ENCODE results near the gene COBLL1. TPM values are rescaled to one million over a fixed set of nuclear protein-coding genes. Genes with fewer than 3 reads are reported as not detected.

Gene COBLL1
- total and polyA plus RNA-seq, 2 of the 4 experiments (the other 2 are of a cell fraction) = 0.79 to 1.1 TPM

DNA sequence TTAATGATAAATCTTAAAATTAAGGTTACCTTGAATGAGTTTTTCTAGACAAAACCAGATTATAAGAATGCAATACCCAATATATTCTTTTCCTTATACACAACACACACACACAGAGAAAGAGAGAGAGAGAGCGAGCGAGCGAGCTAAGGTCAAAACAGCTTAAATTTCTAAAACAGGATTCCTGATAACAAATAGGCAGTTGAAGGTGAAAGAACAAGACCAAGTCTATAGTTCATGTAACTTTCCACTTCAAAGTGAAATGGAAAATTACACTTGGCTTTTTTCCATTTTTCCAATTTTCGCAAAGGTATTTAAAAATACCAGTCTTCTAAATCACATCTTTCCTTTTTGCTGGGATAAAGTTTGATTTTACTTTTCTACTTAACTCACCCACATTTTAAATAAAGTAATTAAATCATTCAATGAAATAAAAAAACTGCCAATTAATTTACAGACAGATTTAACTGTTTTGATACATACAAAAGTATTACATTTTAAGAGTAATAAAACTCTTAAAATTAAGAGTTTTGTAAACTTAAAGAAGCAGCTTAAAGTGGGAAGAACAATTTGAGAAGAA lies 98.8 kb downstream of the COBLL1 start (continued):
- TF ChIP-seq, protein P1, sequence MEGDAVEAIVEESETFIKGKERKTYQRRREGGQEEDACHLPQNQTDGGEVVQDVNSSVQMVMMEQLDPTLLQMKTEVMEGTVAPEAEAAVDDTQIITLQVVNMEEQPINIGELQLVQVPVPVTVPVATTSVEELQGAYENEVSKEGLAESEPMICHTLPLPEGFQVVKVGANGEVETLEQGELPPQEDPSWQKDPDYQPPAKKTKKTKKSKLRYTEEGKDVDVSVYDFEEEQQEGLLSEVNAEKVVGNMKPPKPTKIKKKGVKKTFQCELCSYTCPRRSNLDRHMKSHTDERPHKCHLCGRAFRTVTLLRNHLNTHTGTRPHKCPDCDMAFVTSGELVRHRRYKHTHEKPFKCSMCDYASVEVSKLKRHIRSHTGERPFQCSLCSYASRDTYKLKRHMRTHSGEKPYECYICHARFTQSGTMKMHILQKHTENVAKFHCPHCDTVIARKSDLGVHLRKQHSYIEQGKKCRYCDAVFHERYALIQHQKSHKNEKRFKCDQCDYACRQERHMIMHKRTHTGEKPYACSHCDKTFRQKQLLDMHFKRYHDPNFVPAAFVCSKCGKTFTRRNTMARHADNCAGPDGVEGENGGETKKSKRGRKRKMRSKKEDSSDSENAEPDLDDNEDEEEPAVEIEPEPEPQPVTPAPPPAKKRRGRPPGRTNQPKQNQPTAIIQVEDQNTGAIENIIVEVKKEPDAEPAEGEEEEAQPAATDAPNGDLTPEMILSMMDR (conservative IDR thresholded peaks at IDR 0.05; ENCODE audit: low read depth, low read length) = no peak
- TF ChIP-seq FOS (IDR thresholded peaks at IDR 0.05; ENCODE audit: low read depth, low read length) = no peak

DNA sequence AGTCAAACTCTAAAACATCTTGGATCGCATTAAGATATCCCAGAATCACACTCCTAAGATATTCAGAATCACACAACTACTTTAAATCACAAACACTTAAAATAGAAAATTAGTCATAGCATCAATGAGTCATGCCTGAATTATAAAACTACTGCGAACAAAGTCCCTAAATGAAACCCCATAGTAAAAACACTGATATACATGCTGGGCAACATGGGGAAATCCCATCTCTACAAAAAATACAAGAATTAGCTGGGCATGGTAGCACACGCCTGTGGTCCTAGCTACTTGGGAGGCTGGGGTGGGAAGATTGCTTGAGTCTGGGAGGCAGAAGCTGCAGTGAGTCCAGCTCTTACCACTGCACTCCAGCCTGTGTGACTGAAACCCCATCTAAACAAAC lies 101.7 kb downstream of the COBLL1 start:
- Histone ChIP-seq H4K20me1 (ENCODE audit: insufficient read depth, low read length) (no peaks in the 10 kb centered on the region), H3K4me1 (ENCODE audit: control insufficient read depth, insufficient read depth, low read length) (peaks cover 2% of the 10 kb centered on the region), H3K36me3 (ENCODE audit: control insufficient read depth, insufficient read depth, low read length) (no peaks in the 10 kb centered on the region), H4K5ac (ENCODE audit: low read depth, low read length) (no peak overlapping the region), H3K27me3 (ENCODE audit: control insufficient read depth, insufficient read depth, low read length) (no peaks in the 10 kb centered on the region; the same call in none of the 2 replicates), H3K9me1 (ENCODE audit: insufficient read depth, low read length) (no peaks in the 10 kb centered on the region), H3K18ac (ENCODE audit: low read depth, low read length) (no peak overlapping the region), H3K9me3 (ENCODE audit: control insufficient read depth, insufficient read depth, low read length) (no peaks in the 10 kb centered on the region), H3K4ac (ENCODE audit: low read depth, low read length) (no peak overlapping the region), H4K91ac (ENCODE audit: insufficient read depth, low read depth, low read length) (no peak overlapping the region), H4K8ac (ENCODE audit: low read depth in 2 of 2, low read length in 2 of 2) (no peak overlapping the region), H2BK5ac (ENCODE audit: low read depth, low read length, poor library complexity, severe bottlenecking) (no peak overlapping the region), H3K27ac (ENCODE audit: insufficient read depth, low read length) (no peak overlapping the region), H3K4me2 (ENCODE audit: low read depth, low read length) (peak overlapping the region; percentile 39), H2BK20ac (ENCODE audit: low read depth, low read length) (no peak overlapping the region), H2AK5ac (ENCODE audit: low read depth, low read length) (no peak overlapping the region), H2BK120ac (ENCODE audit: low read depth, low read length) (no peak overlapping the region), H2AK9ac (replicated peaks; ENCODE audit: low read depth, low read length, poor library complexity) (no peak overlapping the region), H3K9ac (ENCODE audit: low read depth, low read length) (no peak overlapping the region), H2AFZ (replicated peaks; ENCODE audit: low read length, poor library complexity) (no peak overlapping the region), H3K23ac (ENCODE audit: low read depth, low read length) (no peak overlapping the region), H3K79me1 (ENCODE audit: low read depth in 1 of 2, low read length in 2 of 2) (no peaks in the 10 kb centered on the region; a peak in 1 of 4 replicates), H3K56ac (ENCODE audit: extremely low read depth, insufficient read depth, low read length) (no peak overlapping the region), H2BK15ac (ENCODE audit: low read depth, low read length) (no peak overlapping the region), H3K14ac (replicated peaks; ENCODE audit: low read depth, low read length) (no peak overlapping the region), H3K4me3 (ENCODE audit: insufficient read depth, low read depth, low read length) (no peak overlapping the region)
- intact Hi-C loops (cut with micrococcal nuclease) = loop anchor here (5.0 kb wide), 1 partner anchor 102 kb away; the partner anchor contains the start of gene COBLL1
- no peak for TF ChIP-seq RFX5 (IDR thresholded peaks at IDR 0.05; ENCODE audit: low read depth, low read length)
- TF ChIP-seq FOS (IDR thresholded peaks at IDR 0.05; ENCODE audit: low read depth, low read length) = peak; percentile 69; the same call in 1 of the 2 replicates
- ChIA-PET CTCF (no interaction called here), POLR2A (ENCODE audit: unreplicated experiment) (no interaction called here)
- in situ Hi-C loops (cut with MboI; ENCODE audit: low sequenced_read_pairs) = loop anchor here (25.0 kb wide), 3 partner anchors 172 to 447 kb away; no protein-coding TSS in a partner anchor
- no TSS peak for BruUV-seq (replicated peaks)
- DNase-seq = peak; percentile 64
- no CpG with 5 or more reads among the region's 3 CpGs for WGBS, 2 experiments (ENCODE audit: extremely low coverage in 2 of 2, insufficient read length in 1 of 2)
- dilution Hi-C loops (cut with HindIII; ENCODE audit: low sequenced_read_pairs, unreplicated experiment) = no loop called here
- ATAC-seq (ENCODE audit: low read depth) = peak; percentile 72
